ENCODE data around the gene SMKR1.

SMKR1 gene

GRCh38 chr7:129462420-129462819 is 39.9 kb upstream of the SMKR1 start:
- Histone ChIP-seq H3K18ac (ENCODE audit: low read depth in 1 of 2, low read length in 2 of 2) (no peak overlapping the region), H2BK5ac (ENCODE audit: low read depth, low read length, poor library complexity, severe bottlenecking) (no peak overlapping the region), H2BK12ac (ENCODE audit: low read length in 2 of 2) (no peak overlapping the region), H3K4me2 (ENCODE audit: low read length, poor library complexity, severe bottlenecking) (no peak overlapping the region), H3K36me3 (ENCODE audit: control insufficient read depth in 1 of 2, insufficient read depth in 2 of 2, low read depth in 1 of 2, low read length in 2 of 2) (peaks cover 0 to 50% of the 10 kb centered on the region in 2 experiments), H4K91ac (ENCODE audit: low read length) (no peak overlapping the region), H3K23ac (ENCODE audit: low read length in 2 of 2) (no peak overlapping the region), H3K4ac (ENCODE audit: low read depth in 1 of 2, low read length in 2 of 2) (no peak overlapping the region), H3K14ac (ENCODE audit: low read length in 2 of 2) (no peak overlapping the region), H3K4me3 (ENCODE audit: insufficient read depth in 1 of 2, low read depth in 1 of 2, low read length in 2 of 2) (no peak overlapping the region), H2BK15ac (ENCODE audit: low read depth, poor library complexity, severe bottlenecking) (no peak overlapping the region), H3K27ac (ENCODE audit: low read length, poor library complexity, severe bottlenecking) (no peak overlapping the region), H2AFZ (ENCODE audit: low read depth, low read length) (no peak overlapping the region), H3K79me1 (replicated peaks; ENCODE audit: low read length, poor library complexity, severe bottlenecking) (no peaks in the 10 kb centered on the region), H3K4me1 (ENCODE audit: control insufficient read depth, insufficient read depth, low read depth, low read length) (no peaks in the 10 kb centered on the region), H3K27me3 (ENCODE audit: control insufficient read depth in 1 of 2, insufficient read depth in 1 of 2, low read length in 2 of 2) (no peaks in the 10 kb centered on the region), H3K9me3 (ENCODE audit: control insufficient read depth, low read length) (no peaks in the 10 kb centered on the region), H3K9ac (ENCODE audit: low read length) (no peak overlapping the region), H2BK120ac (ENCODE audit: low read depth, low read length) (no peak overlapping the region), H2AK5ac (ENCODE audit: low read length, severe bottlenecking) (no peak overlapping the region), H4K8ac (ENCODE audit: low read length) (no peak overlapping the region)
- DNase-seq = no peak
- 89% methylated on average over 1 of the region's 1 CpG for WGBS

DNA sequence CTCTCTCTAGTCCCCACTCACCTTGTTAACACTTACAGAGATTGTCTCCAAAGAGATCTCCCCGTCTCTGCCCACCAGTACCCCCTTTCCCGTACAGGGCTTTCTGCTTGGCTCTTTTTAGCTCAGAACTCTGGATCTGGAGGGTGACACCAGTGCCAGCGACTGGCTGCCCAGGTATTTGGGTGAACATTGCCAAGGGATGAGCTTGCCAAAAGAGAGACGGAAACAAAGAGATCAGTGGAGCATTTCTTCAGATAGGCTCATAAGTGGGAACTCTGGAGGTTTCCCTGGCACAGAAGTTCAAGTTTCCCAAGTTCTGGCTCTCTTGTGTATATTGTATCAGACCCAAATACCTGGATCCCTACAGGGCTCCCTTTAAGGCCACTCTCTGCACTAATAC is 38.1 kb upstream of the SMKR1 start:
- H3K79me1 ChIP-seq (replicated peaks; ENCODE audit: low read length, poor library complexity, severe bottlenecking) = no peaks in the 10 kb centered on the region

GRCh38 chr7:129465080-129465479 is 37.3 kb upstream of the SMKR1 start:
- H3K4me1 ChIP-seq (ENCODE audit: control insufficient read depth, insufficient read depth, low read depth, low read length) = no peaks in the 10 kb centered on the region
- H2AFZ ChIP-seq (ENCODE audit: low read depth, low read length) = no peak overlapping the region
- H4K8ac ChIP-seq (ENCODE audit: low read length) = no peak overlapping the region
- H3K27me3 ChIP-seq (ENCODE audit: control insufficient read depth in 1 of 2, insufficient read depth in 1 of 2, low read length in 2 of 2) = no peaks in the 10 kb centered on the region
- no peak overlapping the region for H3K4me2 ChIP-seq (ENCODE audit: low read length, poor library complexity, severe bottlenecking)
- no peak overlapping the region for H2AK5ac ChIP-seq (ENCODE audit: low read length, severe bottlenecking)
- H2BK12ac ChIP-seq (ENCODE audit: low read length in 2 of 2) = no peak overlapping the region
- H3K36me3 ChIP-seq (ENCODE audit: control insufficient read depth in 1 of 2, insufficient read depth in 2 of 2, low read depth in 1 of 2, low read length in 2 of 2) = peaks cover 0 to 28% of the 10 kb centered on the region in 2 experiments
- no peaks in the 10 kb centered on the region for H3K79me1 ChIP-seq (replicated peaks; ENCODE audit: low read length, poor library complexity, severe bottlenecking)
- H3K18ac ChIP-seq (ENCODE audit: low read depth in 1 of 2, low read length in 2 of 2) = no peak overlapping the region
- H4K91ac ChIP-seq (ENCODE audit: low read length) = no peak overlapping the region
- no peak overlapping the region for H3K4me3 ChIP-seq (ENCODE audit: insufficient read depth in 1 of 2, low read depth in 1 of 2, low read length in 2 of 2)
- no peak overlapping the region for H3K23ac ChIP-seq (ENCODE audit: low read length in 2 of 2)
- H2BK5ac ChIP-seq (ENCODE audit: low read depth, low read length, poor library complexity, severe bottlenecking) = no peak overlapping the region
- no peak overlapping the region for H2BK15ac ChIP-seq (ENCODE audit: low read depth, poor library complexity, severe bottlenecking)
- DNase-seq = no peak
- H3K9ac ChIP-seq (ENCODE audit: low read length) = no peak overlapping the region
- no peak overlapping the region for H2BK120ac ChIP-seq (ENCODE audit: low read depth, low read length)
- H3K4ac ChIP-seq (ENCODE audit: low read depth in 1 of 2, low read length in 2 of 2) = no peak overlapping the region
- H3K27ac ChIP-seq (ENCODE audit: low read length, poor library complexity, severe bottlenecking) = no peak overlapping the region
- no peak overlapping the region for H3K14ac ChIP-seq (ENCODE audit: low read length in 2 of 2)
- WGBS = 100% methylated on average over 1 of the region's 2 CpGs
- no peaks in the 10 kb centered on the region for H3K9me3 ChIP-seq (ENCODE audit: control insufficient read depth, low read length)

More for the DNA sequence above, 38.1 kb upstream of the SMKR1 start:
- Histone ChIP-seq H3K4me3 (ENCODE audit: insufficient read depth in 1 of 2, low read depth in 1 of 2, low read length in 2 of 2) (no peak overlapping the region), H2BK15ac (ENCODE audit: low read depth, poor library complexity, severe bottlenecking) (no peak overlapping the region), H2AK5ac (ENCODE audit: low read length, severe bottlenecking) (no peak overlapping the region), H2BK120ac (ENCODE audit: low read depth, low read length) (no peak overlapping the region), H3K23ac (ENCODE audit: low read length in 2 of 2) (no peak overlapping the region), H3K27ac (ENCODE audit: low read length, poor library complexity, severe bottlenecking) (no peak overlapping the region), H3K9me3 (ENCODE audit: control insufficient read depth, low read length) (no peaks in the 10 kb centered on the region), H3K27me3 (ENCODE audit: control insufficient read depth in 1 of 2, insufficient read depth in 1 of 2, low read length in 2 of 2) (no peaks in the 10 kb centered on the region), H3K9ac (ENCODE audit: low read length) (no peak overlapping the region), H4K91ac (ENCODE audit: low read length) (no peak overlapping the region), H2AFZ (ENCODE audit: low read depth, low read length) (no peak overlapping the region), H2BK12ac (ENCODE audit: low read length in 2 of 2) (no peak overlapping the region), H4K8ac (ENCODE audit: low read length) (no peak overlapping the region), H3K4ac (ENCODE audit: low read depth in 1 of 2, low read length in 2 of 2) (no peak overlapping the region), H3K14ac (ENCODE audit: low read length in 2 of 2) (no peak overlapping the region), H3K36me3 (ENCODE audit: control insufficient read depth in 1 of 2, insufficient read depth in 2 of 2, low read depth in 1 of 2, low read length in 2 of 2) (peaks cover 0 to 37% of the 10 kb centered on the region in 2 experiments), H3K4me1 (ENCODE audit: control insufficient read depth, insufficient read depth, low read depth, low read length) (no peaks in the 10 kb centered on the region), H3K18ac (ENCODE audit: low read depth in 1 of 2, low read length in 2 of 2) (no peak overlapping the region), H3K4me2 (ENCODE audit: low read length, poor library complexity, severe bottlenecking) (no peak overlapping the region), H2BK5ac (ENCODE audit: low read depth, low read length, poor library complexity, severe bottlenecking) (no peak overlapping the region)
- 97% methylated on average over 4 of the region's 4 CpGs for WGBS
- no peak for DNase-seq

GRCh38 chr7:129466796-129467195 is 35.5 kb upstream of the SMKR1 start:
- Histone ChIP-seq H4K8ac (ENCODE audit: low read length) (no peak overlapping the region), H3K4me1 (ENCODE audit: control insufficient read depth, insufficient read depth, low read depth, low read length) (no peaks in the 10 kb centered on the region), H3K23ac (ENCODE audit: low read length in 2 of 2) (no peak overlapping the region), H2AFZ (ENCODE audit: low read depth, low read length) (no peak overlapping the region), H3K18ac (ENCODE audit: low read depth in 1 of 2, low read length in 2 of 2) (no peak overlapping the region), H3K79me1 (replicated peaks; ENCODE audit: low read length, poor library complexity, severe bottlenecking) (no peaks in the 10 kb centered on the region), H2AK5ac (ENCODE audit: low read length, severe bottlenecking) (no peak overlapping the region), H3K4ac (ENCODE audit: low read depth in 1 of 2, low read length in 2 of 2) (no peak overlapping the region), H2BK5ac (ENCODE audit: low read depth, low read length, poor library complexity, severe bottlenecking) (no peak overlapping the region), H3K4me3 (ENCODE audit: insufficient read depth in 1 of 2, low read depth in 1 of 2, low read length in 2 of 2) (no peak overlapping the region), H4K91ac (ENCODE audit: low read length) (no peak overlapping the region), H2BK15ac (ENCODE audit: low read depth, poor library complexity, severe bottlenecking) (no peak overlapping the region), H3K27ac (ENCODE audit: low read length, poor library complexity, severe bottlenecking) (no peak overlapping the region), H3K4me2 (ENCODE audit: low read length, poor library complexity, severe bottlenecking) (no peak overlapping the region), H3K27me3 (ENCODE audit: control insufficient read depth in 1 of 2, insufficient read depth in 1 of 2, low read length in 2 of 2) (no peaks in the 10 kb centered on the region), H2BK120ac (ENCODE audit: low read depth, low read length) (no peak overlapping the region), H3K9me3 (ENCODE audit: control insufficient read depth, low read length) (no peaks in the 10 kb centered on the region), H3K36me3 (ENCODE audit: control insufficient read depth in 1 of 2, insufficient read depth in 2 of 2, low read depth in 1 of 2, low read length in 2 of 2) (peaks cover 0 to 17% of the 10 kb centered on the region in 2 experiments), H3K9ac (ENCODE audit: low read length) (no peak overlapping the region), H2BK12ac (ENCODE audit: low read length in 2 of 2) (no peak overlapping the region), H3K14ac (ENCODE audit: low read length in 2 of 2) (no peak overlapping the region)
- DNase-seq = no peak
- 93% methylated on average over 3 of the region's 3 CpGs for WGBS

All from mesenchymal stem cell (in vitro differentiated cells and primary cell).